Heart left ventricle (tissue), 16 donors: ENCODE data around the gene MTRF1L. TPM values are rescaled to one million over a fixed set of nuclear protein-coding genes. Genes with fewer than 3 reads are reported as not detected.

Experiments
- ATAC-seq, 4 donors: fragments of 200-7000 bp; cut with Tn5 transposase; one replicate each; pipeline ENCODE4 v1.9.1; 2020 to 2022; ENCODE audit warnings: moderate library complexity in 4 of 4, mild to moderate bottlenecking in 3 of 4, moderate number of reproducible peaks in 1 of 4
- DNase-seq, 5 donors: peaks; one replicate each; pipeline ENCODE4 v3.0.0-alpha.2; 2020
- H3K27ac ChIP-seq, 12 donors: fragments of 200-600 bp; sonication (generic) in 4 of 12; one replicate each; pipeline versions ENCODE4 v1.5.0 to v1.8.0; 2016 to 2022; ENCODE audit warnings: mild to moderate bottlenecking in 2 of 12
- H3K27me3 ChIP-seq, 9 donors: fragments of 200-600 bp; sonication (generic) in 2 of 9; one replicate each; pipeline versions ENCODE4 v1.5.1 to v1.8.0; 2016 to 2022; ENCODE audit warnings: mild to moderate bottlenecking in 3 of 9
- H3K36me3 ChIP-seq, 9 donors: fragments of 200-600 bp; sonication (generic) in 2 of 9; one replicate each; pipeline versions ENCODE4 v1.5.0 to v1.8.0; 2018 to 2022; ENCODE audit warnings: mild to moderate bottlenecking in 2 of 9
- H3K4me1 ChIP-seq, 12 donors: fragments of 200-600 bp; sonication (generic) in 4 of 12; one replicate each; pipeline versions ENCODE4 v1.5.0 to v1.8.0; 2016 to 2022; ENCODE audit warnings: mild to moderate bottlenecking in 3 of 12
- H3K4me3 ChIP-seq, 12 donors: fragments of 200-600 bp; sonication (generic) in 4 of 12; one replicate each; pipeline versions ENCODE4 v1.5.0 to v1.8.0; 2017 to 2022; ENCODE audit warnings: mild to moderate bottlenecking in 9 of 12, moderate library complexity in 4 of 12
- H3K9me3 ChIP-seq, 12 donors: fragments of 200-600 bp; sonication (generic) in 4 of 12; one replicate each; pipeline versions ENCODE4 v1.5.0 to v1.8.0; 2016 to 2022; ENCODE audit warnings: mild to moderate bottlenecking in 1 of 12
- CTCF ChIP-seq, 12 donors: fragments of 200-600 bp; sonication (generic) in 4 of 12; IDR thresholded peaks; one replicate each; pipeline versions ENCODE4 v1.5.0 to v1.8.0; 2018 to 2022; ENCODE audit warnings: antibody characterized with exemption in 12 of 12, mild to moderate bottlenecking in 5 of 12
- POLR2A ChIP-seq, 2 donors: fragments of 450-650 bp; IDR thresholded peaks; one replicate each; pipeline ENCODE4 v1.6.1; 2017; ENCODE audit warnings: antibody characterized with exemption in 2 of 2, mild to moderate bottlenecking in 2 of 2, moderate library complexity in 2 of 2
- WGBS, 4 donors: extraction: QIAGEN DNeasy Blood & Tissue Kit in 2 of 4; methylation state at CpG; one replicate each; pipeline versions ENCODE4 v1.1.5 to v1.1.7; 2013 to 2018; 5-methylcytosine and 5-hydroxymethylcytosine counted together
- intact Hi-C, 10 donors: fragments of 100-400 bp; cut with DNase I; formaldehyde crosslinking; loops; one replicate each; pipeline versions ENCODE4 v1.11.1 to v1.14.2; 2022
- polyA plus RNA-seq, 2 donors: library from polyadenylated mRNA; stranded (reverse); fragments of 200-250 nt; gene quantifications; one replicate each; pipeline ENCODE4 v1.2.3, GENCODE V29; 2013
- total RNA-seq, 9 donors: library from RNA; depleted of rRNA in 2 of 9; stranded (reverse); fragments of >200 nt in 2 of 9; fragmentation: NEBNext Ultra II Directional in 3 of 9; extraction: Animal tissue kit (Norgen Biotek cat#: 25700) in 3 of 9; gene quantifications; one replicate each; pipeline versions ENCODE4 v1.1.0 to v1.2.4, GENCODE V29; 2016 to 2023
- donor health status: ischemic (EF 13 %, LVEDD 7.1; RV severe dilation, severe dysfunction).
- donor health status: healthy with polysubstance abuse.
- donor health status: DM: no; HTN: yes; CAD: no.
- donor health status: DM: no; HTN: no; CAD: no.
- donor health status: ischemic (EF 25% LVEDD 6.9; RV normal size, moderate dysfunction).
- donor health status: ischemic (EF 25% LVEDD 5.7; RV mildly dilated, moderate dysfunction).
- donor health status: healthy.
- donor health status: DM: yes; HTN: yes; CAD: no.
- donor health status: ischemic (EF 35%, LVEDD 5.7; RV mildly dilated, moderate dysfunction).
- donor health status: nonischemic (EF 11% LVEDD 7.7; RV severe dilation, severe dysfunction).
- donor health status: DM: yes; HTN: yes; CAD: no.
- donor health status: PGD.
- donor health status: ischemic (EF 29% LVEDD 5.4; RV normal size, mild dysfunction).
- donor health status: nonischemic (EF 23%, LVEDD 6.1; RV moderate dilation, normal function).

MTRF1L gene
- total and polyA plus RNA-seq, 11 donors = 14.8 to 33.0 (median 22.7) TPM

GRCh38 chr6:153047386-153047785 is 44.9 kb upstream of the MTRF1L start:
- no peaks in the 10 kb centered on the region for H3K27me3 ChIP-seq
- H3K4me1 ChIP-seq = no peaks in the 10 kb centered on the region
- no peak overlapping the region for H3K27ac ChIP-seq
- WGBS, 4 donors = 49 to 96% (median 63%) methylated on average over 2 of the region's 2 CpGs
- DNase-seq (no peak), ATAC-seq (no peak)
- H3K9me3 ChIP-seq = no peaks in the 10 kb centered on the region
- TF ChIP-seq CTCF (IDR thresholded peaks at IDR 0.05) (no peak), POLR2A (IDR thresholded peaks at IDR 0.05) (no peak)
- intact Hi-C loops = no loop called here
- H3K36me3 ChIP-seq = no peaks in the 10 kb centered on the region
- H3K4me3 ChIP-seq = no peak overlapping the region

DNA sequence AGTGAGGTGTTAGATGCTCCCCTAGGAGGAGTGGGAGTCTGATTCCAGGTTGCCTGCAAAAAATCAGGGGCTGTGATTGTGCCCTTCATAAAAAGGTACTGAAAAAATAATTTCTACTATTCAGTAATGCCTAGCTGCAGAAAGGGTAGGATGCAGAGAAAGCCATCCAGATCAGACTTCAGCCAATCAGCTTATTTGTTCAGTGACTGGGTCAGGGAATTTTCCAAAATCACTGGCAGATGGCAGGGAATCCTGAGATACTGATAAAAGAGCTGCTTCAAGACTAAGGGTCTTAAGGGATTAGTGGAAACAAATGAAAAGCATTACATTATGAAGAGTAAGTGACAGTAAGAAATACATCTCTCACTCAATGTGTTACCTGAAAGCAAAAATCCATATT is 42.8 kb upstream of the MTRF1L start:
- intact Hi-C loops = no loop called here
- Histone ChIP-seq H3K27ac (no peak overlapping the region), H3K4me3 (no peak overlapping the region), H3K9me3 (no peaks in the 10 kb centered on the region), H3K4me1 (no peaks in the 10 kb centered on the region), H3K36me3 (no peaks in the 10 kb centered on the region), H3K27me3 (no peaks in the 10 kb centered on the region)
- DNase-seq (no peak), ATAC-seq (no peak)
- TF ChIP-seq CTCF (IDR thresholded peaks at IDR 0.05) (no peak), POLR2A (IDR thresholded peaks at IDR 0.05) (no peak)

DNA sequence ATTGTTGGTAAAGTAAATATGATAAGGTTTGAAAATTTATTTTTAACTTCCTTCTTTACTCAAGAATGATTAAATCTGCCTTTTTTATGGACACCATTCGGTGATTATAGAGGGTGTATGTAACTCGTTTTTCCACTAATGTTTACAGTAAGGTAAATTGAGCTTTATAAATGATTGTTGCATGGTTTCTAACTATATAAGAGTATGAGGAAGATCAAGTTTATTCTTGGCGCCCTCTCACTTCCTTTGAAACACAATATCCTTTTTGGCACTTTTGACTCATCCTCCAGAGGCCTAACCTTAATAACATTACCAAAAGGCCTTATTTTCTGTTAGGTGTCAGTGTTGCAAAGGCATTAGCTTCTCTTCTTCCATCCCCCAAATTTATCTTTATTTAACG is 41.8 kb upstream of the MTRF1L start:
- intact Hi-C loops = loop anchor here in 1 of 10 donors (5.0 kb wide), 1 partner anchor 903 kb away; no protein-coding TSS in a partner anchor

DNA sequence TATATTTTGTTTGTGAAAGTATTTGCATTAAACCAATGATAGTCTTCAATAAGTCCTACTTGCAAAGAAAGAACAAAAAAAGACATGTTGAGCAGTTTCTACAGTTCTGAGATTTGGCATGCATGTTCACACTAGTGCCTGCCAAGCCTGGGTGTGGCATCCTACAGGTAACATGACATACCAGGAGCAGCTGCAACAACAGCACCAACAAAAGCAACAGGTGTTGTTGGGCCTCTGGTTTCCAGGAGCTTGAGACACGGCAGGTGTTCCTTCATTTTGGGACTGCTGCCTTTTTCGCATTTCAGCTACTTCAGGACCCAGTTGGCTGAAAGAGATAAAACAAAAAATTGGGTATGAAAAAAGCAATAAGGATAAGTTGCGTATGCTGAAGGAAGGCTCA is 41.2 kb upstream of the MTRF1L start:
- Histone ChIP-seq H3K9me3 (no peaks in the 10 kb centered on the region), H3K4me3 (no peak overlapping the region), H3K27ac (no peak overlapping the region), H3K4me1 (no peaks in the 10 kb centered on the region), H3K36me3 (no peaks in the 10 kb centered on the region), H3K27me3 (no peaks in the 10 kb centered on the region)
- no peak for TF ChIP-seq POLR2A (IDR thresholded peaks at IDR 0.05)
- TF ChIP-seq CTCF (IDR thresholded peaks at IDR 0.05) = no peak
- intact Hi-C loops = loop anchor here in 1 of 10 donors (5.0 kb wide), 1 partner anchor 904 kb away; no protein-coding TSS in a partner anchor
- no peak for DNase-seq
- WGBS, 4 donors = 96 to 98% (median 97%) methylated on average over 3 of the region's 3 CpGs
- ATAC-seq = no peak

More for the DNA sequence above, 41.8 kb upstream of the MTRF1L start:
- 60 to 66% (median 63%) methylated on average over 4 of the region's 4 CpGs for WGBS, 4 donors
- H3K9me3 ChIP-seq = no peaks in the 10 kb centered on the region
- no peak overlapping the region for H3K27ac ChIP-seq
- no peak for DNase-seq
- no peaks in the 10 kb centered on the region for H3K27me3 ChIP-seq
- no peaks in the 10 kb centered on the region for H3K4me1 ChIP-seq
- no peak overlapping the region for H3K4me3 ChIP-seq
- ATAC-seq = no peak
- TF ChIP-seq CTCF (IDR thresholded peaks at IDR 0.05) (no peak), POLR2A (IDR thresholded peaks at IDR 0.05) (no peak)
- H3K36me3 ChIP-seq = no peaks in the 10 kb centered on the region
